Measurements from ENCODE around the gene YJU2.
A peak's percentile ranks its signal among the peaks of the same experiment; 100 is the strongest.
"Not testable (repeated sequence)": the region's sequence is repeated elsewhere in the genome, so short reads cannot be mapped to it uniquely, and the experiment has no call there.

The YJU2 gene

DNA sequence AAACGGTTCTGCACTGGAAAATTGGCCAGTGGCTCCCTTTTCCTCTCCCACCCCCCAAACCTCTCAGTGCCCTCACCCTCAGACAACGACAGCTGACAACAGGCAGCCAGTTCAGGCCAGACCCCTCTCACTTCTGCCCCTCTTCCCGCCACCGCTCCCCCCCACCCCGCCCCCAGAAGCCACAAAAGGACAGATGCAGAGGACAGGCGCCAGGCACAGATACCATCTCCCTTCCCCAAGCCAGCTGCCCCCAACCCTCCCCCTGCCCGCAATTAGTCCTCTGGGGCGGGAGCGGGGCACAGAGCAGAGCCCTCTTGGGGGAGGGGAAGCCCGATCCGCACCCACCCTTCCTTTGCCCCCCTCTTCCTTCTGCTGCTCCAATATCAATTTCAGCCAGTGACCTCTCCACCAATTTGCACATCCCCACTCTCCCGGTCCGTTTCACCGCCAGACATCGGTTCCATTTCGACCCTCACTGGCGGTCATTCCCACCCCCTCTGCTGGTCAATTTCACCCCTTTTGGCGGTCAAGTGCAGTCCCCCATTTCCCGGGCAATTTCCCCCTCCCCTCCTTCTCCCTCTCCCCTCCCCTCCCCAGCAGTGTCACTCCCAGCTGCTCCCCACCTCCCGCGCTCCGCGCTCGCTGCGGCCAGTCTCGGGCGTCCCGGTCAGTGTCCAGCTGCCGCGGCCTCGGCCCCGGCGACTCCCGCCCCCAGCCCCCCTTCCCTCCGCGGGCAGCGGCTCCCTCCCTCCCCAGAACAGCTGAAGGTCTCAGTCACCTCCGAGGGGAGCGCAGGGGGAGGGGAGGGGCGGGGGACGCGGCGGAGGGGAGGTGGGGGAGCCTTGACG, 31.8 kb downstream of the YJU2 start, which contains the start of gene SHD:
TSS of gene SHD (plus strand) at position 848 of the 848 bp plus-strand sequence. CDS start 798 bp downstream, outside the sequence.
- peak within 1 kb of the TSS in 1 of 2 donors; percentile 9 for H3K4me3 ChIP-seq
- intact Hi-C loops (cut with DNase I; ENCODE audit: low total_unique reads), result no loop called here
- H3K27ac ChIP-seq, result no peak within 1 kb of the TSS
- TF ChIP-seq, protein P1, sequence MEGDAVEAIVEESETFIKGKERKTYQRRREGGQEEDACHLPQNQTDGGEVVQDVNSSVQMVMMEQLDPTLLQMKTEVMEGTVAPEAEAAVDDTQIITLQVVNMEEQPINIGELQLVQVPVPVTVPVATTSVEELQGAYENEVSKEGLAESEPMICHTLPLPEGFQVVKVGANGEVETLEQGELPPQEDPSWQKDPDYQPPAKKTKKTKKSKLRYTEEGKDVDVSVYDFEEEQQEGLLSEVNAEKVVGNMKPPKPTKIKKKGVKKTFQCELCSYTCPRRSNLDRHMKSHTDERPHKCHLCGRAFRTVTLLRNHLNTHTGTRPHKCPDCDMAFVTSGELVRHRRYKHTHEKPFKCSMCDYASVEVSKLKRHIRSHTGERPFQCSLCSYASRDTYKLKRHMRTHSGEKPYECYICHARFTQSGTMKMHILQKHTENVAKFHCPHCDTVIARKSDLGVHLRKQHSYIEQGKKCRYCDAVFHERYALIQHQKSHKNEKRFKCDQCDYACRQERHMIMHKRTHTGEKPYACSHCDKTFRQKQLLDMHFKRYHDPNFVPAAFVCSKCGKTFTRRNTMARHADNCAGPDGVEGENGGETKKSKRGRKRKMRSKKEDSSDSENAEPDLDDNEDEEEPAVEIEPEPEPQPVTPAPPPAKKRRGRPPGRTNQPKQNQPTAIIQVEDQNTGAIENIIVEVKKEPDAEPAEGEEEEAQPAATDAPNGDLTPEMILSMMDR (IDR thresholded peaks at IDR 0.05), result no peak
- peaks cover 0 to 18% (median 11%) of the 10 kb centered on the region in 4 donors for H3K4me1 ChIP-seq
- H3K27me3 ChIP-seq, result peaks cover 0 to 65% of the 10 kb centered on the region in 2 donors
- no peaks in the 10 kb centered on the region for H3K36me3 ChIP-seq
- DNase-seq, result no peak
- no peaks in the 10 kb centered on the region for H3K9me3 ChIP-seq

- intact Hi-C loops (cut with DNase I; ENCODE audit: low total_unique reads), result no loop called here
- Histone ChIP-seq H3K36me3 (no peaks in the 10 kb centered on the region), H3K4me3 (peak overlapping the region in 1 of 2 donors; percentile 9), H3K27ac (no peak overlapping the region), H3K27me3 (peaks cover 0 to 70% of the 10 kb centered on the region in 2 donors), H3K4me1 (peaks cover 0 to 18% (median 11%) of the 10 kb centered on the region in 4 donors), H3K9me3 (no peaks in the 10 kb centered on the region)
- TF ChIP-seq, protein P1 (IDR thresholded peaks at IDR 0.05), result no peak
- no peak for DNase-seq
Observed at GRCh38 chr19:4279267-4279529, 32.3 kb downstream of the YJU2 start.

- H3K4me3 ChIP-seq, result peak overlapping the region in 1 of 2 donors; percentile 9
- no peak overlapping the region for H3K27ac ChIP-seq
- peaks cover 0 to 76% of the 10 kb centered on the region in 2 donors for H3K27me3 ChIP-seq
- intact Hi-C loops (cut with DNase I; ENCODE audit: low total_unique reads), result no loop called here
- TF ChIP-seq, protein P1 (IDR thresholded peaks at IDR 0.05), result no peak
- no peaks in the 10 kb centered on the region for H3K9me3 ChIP-seq
- DNase-seq, result no peak
- H3K4me1 ChIP-seq, result peaks cover 0 to 18% (median 11%) of the 10 kb centered on the region in 4 donors
- no peaks in the 10 kb centered on the region for H3K36me3 ChIP-seq
Observed at GRCh38 chr19:4279530-4280422, 32.9 kb downstream of the YJU2 start.

DNA sequence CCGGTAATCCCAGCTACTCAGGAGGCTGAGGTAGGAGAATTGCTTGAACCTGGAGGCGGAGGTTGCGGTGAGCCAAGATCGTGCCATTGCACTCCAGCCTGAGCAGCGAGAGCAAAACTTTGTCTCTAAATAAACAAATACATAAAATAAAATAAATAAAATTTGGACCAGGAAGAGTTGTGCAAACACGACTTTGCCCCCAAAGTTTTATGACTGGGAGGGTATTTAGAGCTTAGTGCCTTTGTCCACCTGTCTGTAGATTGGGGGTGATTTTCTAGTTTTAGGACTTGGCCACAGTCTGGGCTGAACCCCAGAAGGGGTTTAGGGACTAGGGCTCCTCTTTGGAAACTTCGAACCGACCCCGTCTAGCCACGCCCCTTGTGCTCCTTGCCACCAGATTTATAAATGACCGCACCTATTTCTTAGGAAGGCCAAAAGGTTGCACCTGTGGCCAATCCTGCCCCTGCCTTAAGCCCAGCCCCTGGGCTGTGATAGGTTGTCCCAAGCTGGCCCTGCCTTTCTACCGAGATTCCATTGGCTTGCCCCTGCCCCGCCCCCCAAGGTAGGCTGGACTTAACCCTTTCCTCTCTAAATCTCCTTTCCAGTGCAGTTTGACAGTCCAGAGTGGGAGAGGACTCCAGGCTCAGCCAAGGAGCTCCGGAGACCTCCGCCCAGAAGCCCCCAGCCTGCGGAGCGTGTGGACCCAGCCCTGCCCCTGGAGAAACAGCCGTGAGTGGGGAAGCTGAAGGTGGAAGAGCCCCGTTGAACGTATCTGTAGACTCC, 37.5 kb downstream of the YJU2 start:
- H3K4me1 ChIP-seq, result peaks cover 0 to 8% (median 5%) of the 10 kb centered on the region in 4 donors
- no peaks in the 10 kb centered on the region for H3K9me3 ChIP-seq
- H3K27ac ChIP-seq, result no peak overlapping the region
- H3K4me3 ChIP-seq, result no peak overlapping the region
- intact Hi-C loops (cut with DNase I; ENCODE audit: low total_unique reads), result no loop called here
- H3K27me3 ChIP-seq, result peaks cover 0 to 68% of the 10 kb centered on the region in 2 donors
- H3K36me3 ChIP-seq, result no peaks in the 10 kb centered on the region
- no peak for DNase-seq
- TF ChIP-seq, protein P1 (IDR thresholded peaks at IDR 0.05), result no peak

- TF ChIP-seq, protein P1 (IDR thresholded peaks at IDR 0.05), result no peak
- H3K27me3 ChIP-seq, result peaks cover 0 to 63% of the 10 kb centered on the region in 2 donors
- no peaks in the 10 kb centered on the region for H3K36me3 ChIP-seq
- no peak for DNase-seq
- H3K4me3 ChIP-seq, result no peak overlapping the region
- intact Hi-C loops (cut with DNase I; ENCODE audit: low total_unique reads), result no loop called here
- no peak overlapping the region for H3K27ac ChIP-seq
- H3K4me1 ChIP-seq, result peaks cover 0 to 2% (median under 1%) of the 10 kb centered on the region in 4 donors
- no peaks in the 10 kb centered on the region for H3K9me3 ChIP-seq
Observed at GRCh38 chr19:4284974-4285373, 38.1 kb downstream of the YJU2 start.

DNA sequence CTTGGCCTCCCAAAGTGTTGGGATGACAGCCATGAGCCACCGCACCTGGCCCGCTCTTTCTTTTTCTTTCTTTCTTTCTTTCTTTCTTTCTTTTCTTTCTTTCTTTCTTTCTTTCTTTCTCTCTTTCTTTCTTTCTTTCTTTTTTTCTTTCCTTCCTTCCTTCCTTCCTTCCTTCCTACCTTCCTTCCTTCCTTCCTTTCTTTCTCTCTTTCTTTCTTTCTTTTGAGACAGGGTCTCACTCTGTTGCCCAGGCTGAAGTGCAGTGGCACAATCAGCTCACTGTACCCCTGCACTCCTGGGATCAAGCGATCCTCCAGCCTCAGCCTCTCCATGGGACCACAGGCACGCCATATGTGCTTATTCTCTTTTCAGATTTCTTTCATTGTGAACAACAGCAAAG, 39.3 kb downstream of the YJU2 start:
- not testable (repeated sequence) for DNase-seq, H3K9me3 ChIP-seq
- H3K27me3 ChIP-seq, result peaks cover 0 to 62% of the 10 kb centered on the region in 2 donors

More for the DNA sequence above, 39.3 kb downstream of the YJU2 start:
- intact Hi-C loops (cut with DNase I; ENCODE audit: low total_unique reads); H3K4me3 ChIP-seq; H3K4me1 ChIP-seq; H3K27ac ChIP-seq; H3K36me3 ChIP-seq: not testable (repeated sequence)

Data from tibial artery (tissue), 4 donors.